IPS DF 6.9 (cell line): Measurements from ENCODE around the gene WDR64.
"Not testable (repeated sequence)": the region's sequence is repeated elsewhere in the genome, so short reads cannot be mapped to it uniquely, and the experiment has no call there.

Experiments
- DNase-seq: peaks from one replicate; pipeline ENCODE4 v3.0.0-alpha.2; 2013; ENCODE audit warnings: low read depth, low spot score
- H3K27ac ChIP-seq: one replicate; pipeline ENCODE4 v1.5.1; 2013; ENCODE audit warnings: low read length, control low read depth
- H3K27me3 ChIP-seq: 2 replicates; pipeline ENCODE4 v1.6.1; 2013; ENCODE audit warnings: mild to moderate bottlenecking, low read length; ENCODE audit not compliant: control insufficient read depth, insufficient read depth
- H3K36me3 ChIP-seq: 2 replicates; pipeline ENCODE4 v1.6.1; 2013; ENCODE audit warnings: low read length; ENCODE audit not compliant: control insufficient read depth, insufficient read depth
- H3K4me1 ChIP-seq: 2 replicates; pipeline ENCODE4 v1.6.1; 2013; ENCODE audit warnings: low read length; ENCODE audit not compliant: control insufficient read depth, insufficient read depth
- H3K4me3 ChIP-seq: 2 replicates; pipeline ENCODE4 v1.5.1; 2013; ENCODE audit warnings: mild to moderate bottlenecking, low read length
- H3K9me3 ChIP-seq: 2 replicates; pipeline ENCODE4 v1.6.1; 2013; ENCODE audit warnings: low read length, inconsistent platforms; ENCODE audit not compliant: control insufficient read depth, insufficient read depth
- WGBS: extraction: QIAGEN DNeasy Blood & Tissue Kit; methylation state at CpG from one replicate; pipeline ENCODE4 v1.1.7; 2013; ENCODE audit warnings: mixed read lengths, missing lambda C conversion rate; ENCODE audit not compliant: insufficient read length, insufficient coverage; 5-methylcytosine and 5-hydroxymethylcytosine counted together

Gene WDR64

GRCh38 chr1:241679961-241680360 lies 27.9 kb downstream of the WDR64 start:
- Histone ChIP-seq H3K27me3 (no peaks in the 10 kb centered on the region), H3K4me3 (no peak overlapping the region), H3K9me3 (no peaks in the 10 kb centered on the region), H3K27ac (no peak overlapping the region), H3K36me3 (no peaks in the 10 kb centered on the region), H3K4me1 (no peaks in the 10 kb centered on the region)
- WGBS: no CpG with 5 or more reads among the region's 3 CpGs
- DNase-seq: no peak

- not testable (repeated sequence) for H3K36me3 ChIP-seq, H3K9me3 ChIP-seq, H3K27ac ChIP-seq, DNase-seq, H3K4me1 ChIP-seq, H3K27me3 ChIP-seq, H3K4me3 ChIP-seq
- no CpG with 5 or more reads among the region's 4 CpGs for WGBS
Observed at GRCh38 chr1:241681861-241682448, 29.9 kb downstream of the WDR64 start.

GRCh38 chr1:241682921-241683320 lies 30.8 kb downstream of the WDR64 start:
- H3K27ac ChIP-seq: no peak overlapping the region
- no CpG with 5 or more reads among the region's 2 CpGs for WGBS
- H3K4me1 ChIP-seq: no peaks in the 10 kb centered on the region
- DNase-seq: no peak
- no peak overlapping the region for H3K4me3 ChIP-seq
- no peaks in the 10 kb centered on the region for H3K9me3 ChIP-seq
- H3K27me3 ChIP-seq: no peaks in the 10 kb centered on the region
- no peaks in the 10 kb centered on the region for H3K36me3 ChIP-seq

- H3K4me3 ChIP-seq: no peak overlapping the region
- no peak overlapping the region for H3K27ac ChIP-seq
- H3K9me3 ChIP-seq: no peaks in the 10 kb centered on the region
- no CpG with 5 or more reads among the region's 1 CpG for WGBS
- no peaks in the 10 kb centered on the region for H3K4me1 ChIP-seq
- no peak for DNase-seq
- H3K27me3 ChIP-seq: no peaks in the 10 kb centered on the region
- H3K36me3 ChIP-seq: no peaks in the 10 kb centered on the region
Observed at GRCh38 chr1:241684108-241684507, 32.0 kb downstream of the WDR64 start.

GRCh38 chr1:241688940-241689368 lies 36.9 kb downstream of the WDR64 start:
- no peak overlapping the region for H3K27ac ChIP-seq
- H3K4me1 ChIP-seq: no peaks in the 10 kb centered on the region
- no peaks in the 10 kb centered on the region for H3K9me3 ChIP-seq
- no peaks in the 10 kb centered on the region for H3K36me3 ChIP-seq
- H3K4me3 ChIP-seq: no peak overlapping the region
- H3K27me3 ChIP-seq: no peaks in the 10 kb centered on the region
- no CpG with 5 or more reads among the region's 2 CpGs for WGBS
- DNase-seq: no peak

- WGBS: no CpG with 5 or more reads among the region's 9 CpGs
- H3K36me3 ChIP-seq: no peaks in the 10 kb centered on the region
- no peaks in the 10 kb centered on the region for H3K4me1 ChIP-seq
- no peak for DNase-seq
- H3K9me3 ChIP-seq: no peaks in the 10 kb centered on the region
- no peak overlapping the region for H3K4me3 ChIP-seq
- no peak overlapping the region for H3K27ac ChIP-seq
- no peaks in the 10 kb centered on the region for H3K27me3 ChIP-seq
Observed at GRCh38 chr1:241695246-241696171, 43.4 kb downstream of the WDR64 start.

GRCh38 chr1:241696172-241696814 lies 44.2 kb downstream of the WDR64 start:
- no CpG with 5 or more reads among the region's 6 CpGs for WGBS
- DNase-seq: no peak
- no peak overlapping the region for H3K27ac ChIP-seq

GRCh38 chr1:241696815-241697639 lies 44.9 kb downstream of the WDR64 start:
- Histone ChIP-seq H3K36me3 (no peaks in the 10 kb centered on the region), H3K27ac (no peak overlapping the region), H3K9me3 (no peaks in the 10 kb centered on the region), H3K27me3 (no peaks in the 10 kb centered on the region), H3K4me3 (no peak overlapping the region), H3K4me1 (no peaks in the 10 kb centered on the region)
- no peak for DNase-seq
- WGBS: 100% methylated on average over 1 of the region's 4 CpGs

More at GRCh38 chr1:241696172-241696814, 44.2 kb downstream of the WDR64 start:
- Histone ChIP-seq H3K4me3 (no peak overlapping the region), H3K4me1 (no peaks in the 10 kb centered on the region), H3K9me3 (no peaks in the 10 kb centered on the region), H3K36me3 (no peaks in the 10 kb centered on the region), H3K27me3 (no peaks in the 10 kb centered on the region)

GRCh38 chr1:241697640-241698018 lies 45.5 kb downstream of the WDR64 start:
- H3K36me3 ChIP-seq: no peaks in the 10 kb centered on the region
- H3K4me3 ChIP-seq: no peak overlapping the region
- 100% methylated on average over 1 of the region's 2 CpGs for WGBS
- no peak for DNase-seq
- H3K27ac ChIP-seq: no peak overlapping the region
- no peaks in the 10 kb centered on the region for H3K27me3 ChIP-seq
- H3K4me1 ChIP-seq: no peaks in the 10 kb centered on the region
- H3K9me3 ChIP-seq: no peaks in the 10 kb centered on the region

GRCh38 chr1:241698177-241698576 lies 46.1 kb downstream of the WDR64 start:
- Histone ChIP-seq H3K27me3 (no peaks in the 10 kb centered on the region), H3K9me3 (no peaks in the 10 kb centered on the region; the same call in 1 of the 2 replicates), H3K4me1 (no peaks in the 10 kb centered on the region), H3K36me3 (no peaks in the 10 kb centered on the region), H3K4me3 (no peak overlapping the region), H3K27ac (no peak overlapping the region)
- WGBS: no CpG with 5 or more reads among the region's 2 CpGs
- DNase-seq: no peak
